Stimulated activated CD4-positive, alpha-beta T cell treated with anti-CD3 and anti-CD28 coated beads, Interleukin-12 subunit alpha, Interleukin-12 subunit beta, amount 100 ng/mL, for 24 hours (primary cell): Measurements from ENCODE around the gene LSM12.
"Not testable (repeated sequence)": the region's sequence is repeated elsewhere in the genome, so short reads cannot be mapped to it uniquely, and the experiment has no call there.

Source experiments
- DNase-seq, 2 experiments: peaks; one replicate each; pipeline ENCODE4 v3.0.0-alpha.2; 2020; ENCODE audit warnings: low read depth in 2 of 2

Gene LSM12

GRCh38 chr17:44007346-44008204, 58.9 kb downstream of the LSM12 start:
- DNase-seq, result no peak

GRCh38 chr17:44006598-44007345, 59.7 kb downstream of the LSM12 start:
- peak; percentile 91 to 100 for DNase-seq

- DNase-seq, result no peak
These were observed 60.2 kb downstream of the LSM12 start for GRCh38 chr17:44006272-44006597.

GRCh38 chr17:44005527-44006271, 60.8 kb downstream of the LSM12 start:
- no peak for DNase-seq

- no peak for DNase-seq
These were observed 61.5 kb downstream of the LSM12 start for GRCh38 chr17:44004761-44005526.

- no peak for DNase-seq
These were observed 62.3 kb downstream of the LSM12 start, which contains the start of gene NAGS for GRCh38 chr17:44004077-44004760. NAGS (plus strand) TSS chr17:44004622; CDS start chr17:44004664, 42 bp downstream.

- DNase-seq, result no peak
These were observed 64.2 kb downstream of the LSM12 start for GRCh38 chr17:44002141-44002848.

GRCh38 chr17:44001461-44001920, 65.0 kb downstream of the LSM12 start:
- DNase-seq, result no peak

GRCh38 chr17:44000871-44001460, 65.5 kb downstream of the LSM12 start:
- no peak for DNase-seq

- no peak for DNase-seq
These were observed 66.2 kb downstream of the LSM12 start for GRCh38 chr17:44000141-44000860.

- no peak for DNase-seq
These were observed 67.4 kb downstream of the LSM12 start for GRCh38 chr17:43999024-43999423.

- no peak for DNase-seq
These were observed 67.9 kb downstream of the LSM12 start for GRCh38 chr17:43998552-43998951.

- DNase-seq, result not testable (repeated sequence)
These were observed 69.3 kb downstream of the LSM12 start for GRCh38 chr17:43997180-43997579.

GRCh38 chr17:43995150-43995471, 71.4 kb downstream of the LSM12 start:
- no peak for DNase-seq

GRCh38 chr17:43994272-43995149, 72.0 kb downstream of the LSM12 start:
- peak; percentile 46 to 64 for DNase-seq

GRCh38 chr17:43992641-43993040, 73.8 kb downstream of the LSM12 start:
- DNase-seq, result no peak

GRCh38 chr17:43988301-43988700, 78.2 kb downstream of the LSM12 start:
- DNase-seq, result no peak
